SH-SY5Y (cell line): ENCODE results near the gene NDRG4.

ENCODE experiments used
- GATA2 ChIP-seq: IDR thresholded peaks from 2 replicates; pipeline ENCODE4 v1.6.1; 2011; ENCODE audit warnings: mild to moderate bottlenecking, low read depth, low read length
- GATA3 ChIP-seq: IDR thresholded peaks from 2 replicates; pipeline ENCODE4 v1.6.1; 2011; ENCODE audit warnings: low read depth, mild to moderate bottlenecking, low read length, moderate library complexity

- TF ChIP-seq GATA3 (no peak), GATA2 (no peak)
Measured at GRCh38 chr16:58533751-58534470, 34.0 kb downstream of the NDRG4 start.
